GM13977 (cell line): ENCODE measurements around the gene LMNB1.
"Not testable (repeated sequence)": the region's sequence is repeated elsewhere in the genome, so short reads cannot be mapped to it uniquely, and the experiment has no call there.

Source experiments
- DNase-seq: peaks from one replicate; pipeline ENCODE4 v3.0.0; 2012; ENCODE audit warnings: low spot score
- CTCF ChIP-seq: IDR thresholded peaks from 2 replicates; pipeline ENCODE4 v1.5.1; 2012; ENCODE audit warnings: mild to moderate bottlenecking, control low read depth; ENCODE audit not compliant: insufficient read depth; ENCODE audit errors: extremely low read depth, missing control alignments
- in situ Hi-C: fragments of 300-500 bp; cut with MboI; formaldehyde crosslinking; loops from one replicate; pipeline ENCODE4 v1.12.0; 2022; ENCODE audit warnings: low sequenced_read_pairs, low pct_unique_long_range_greater_than_20kb, mixed read lengths, inconsistent platforms; ENCODE audit not compliant: unreplicated experiment

LMNB1 gene

DNA sequence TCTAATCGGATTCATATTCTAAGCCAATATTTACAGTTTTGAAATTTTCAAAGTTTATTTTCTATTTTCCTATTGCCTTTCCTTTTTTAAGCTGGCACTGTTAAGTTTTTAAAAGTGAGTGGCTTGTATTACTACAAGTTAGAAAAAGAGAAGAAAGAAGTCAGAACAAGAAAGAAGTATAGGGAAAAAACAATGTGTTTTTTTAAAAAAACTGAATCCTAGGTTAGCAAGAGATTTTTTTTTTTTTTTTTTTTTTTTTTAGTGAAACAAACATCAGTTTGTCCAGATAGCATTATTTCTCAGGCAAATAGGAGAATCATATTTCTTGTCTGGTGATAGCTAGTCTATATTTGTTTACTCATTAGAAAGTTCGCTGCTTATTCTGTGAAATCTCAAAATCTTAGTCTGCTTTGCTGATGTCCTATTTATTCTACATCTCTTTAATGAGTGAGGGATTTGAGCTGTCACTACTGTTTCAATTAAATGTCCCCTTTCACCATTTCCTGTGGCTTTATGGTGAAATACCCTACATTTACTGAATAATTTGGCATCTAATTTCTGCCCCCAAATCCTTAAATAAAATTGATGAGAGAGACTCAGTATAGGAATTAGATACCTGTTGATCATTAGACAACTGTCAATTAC, 19.1 kb upstream of the LMNB1 start:
- no peak for TF ChIP-seq CTCF
- no peak for DNase-seq
- in situ Hi-C loops: no loop called here

GRCh38 chr5:126763371-126763770, 13.6 kb upstream of the LMNB1 start:
- TF ChIP-seq CTCF: no peak
- in situ Hi-C loops: no loop called here
- DNase-seq: no peak

DNA sequence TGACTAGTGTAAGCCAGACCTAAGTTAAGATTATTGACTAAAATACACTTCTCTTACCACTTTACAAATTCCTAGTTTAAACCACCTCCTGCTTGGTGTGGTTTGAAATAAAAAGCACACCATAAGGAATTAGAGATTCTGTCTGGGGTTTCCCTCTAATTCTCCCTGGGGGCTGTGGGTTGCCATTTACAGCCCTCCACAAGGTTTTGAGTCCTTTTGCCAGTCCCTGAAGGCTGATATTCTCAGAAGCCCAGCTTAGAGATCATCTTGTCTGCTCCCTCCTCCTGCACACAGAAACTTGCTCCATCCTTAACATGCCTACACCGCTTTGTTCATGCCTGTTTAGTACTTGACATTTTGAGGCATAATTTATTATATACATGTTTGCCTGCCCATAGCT, 7.2 kb upstream of the LMNB1 start:
- TF ChIP-seq CTCF: no peak
- no peak for DNase-seq
- in situ Hi-C loops: no loop called here

GRCh38 chr5:126773536-126773935, 3.4 kb upstream of the LMNB1 start:
- DNase-seq, in situ Hi-C loops: not testable (repeated sequence)

GRCh38 chr5:126774595-126774994, 2.3 kb upstream of the LMNB1 start:
- DNase-seq, in situ Hi-C loops: not testable (repeated sequence)

- peak; percentile 46 for DNase-seq
- TF ChIP-seq CTCF: no peak
- in situ Hi-C loops: loop anchor here (5.0 kb wide), 1 partner anchor 100 kb away; no protein-coding TSS in a partner anchor
These were observed 480 bp downstream of the LMNB1 start for GRCh38 chr5:126777257-126777974.

- DNase-seq: peak; percentile 86
- TF ChIP-seq CTCF: no peak
- in situ Hi-C loops: loop anchor here (5.0 kb wide), 1 partner anchor 101 kb away; no protein-coding TSS in a partner anchor
These were observed 1.2 kb downstream of the LMNB1 start for GRCh38 chr5:126777975-126778674.
